ENCODE measurements around the gene FAM184B.

The FAM184B gene

DNA sequence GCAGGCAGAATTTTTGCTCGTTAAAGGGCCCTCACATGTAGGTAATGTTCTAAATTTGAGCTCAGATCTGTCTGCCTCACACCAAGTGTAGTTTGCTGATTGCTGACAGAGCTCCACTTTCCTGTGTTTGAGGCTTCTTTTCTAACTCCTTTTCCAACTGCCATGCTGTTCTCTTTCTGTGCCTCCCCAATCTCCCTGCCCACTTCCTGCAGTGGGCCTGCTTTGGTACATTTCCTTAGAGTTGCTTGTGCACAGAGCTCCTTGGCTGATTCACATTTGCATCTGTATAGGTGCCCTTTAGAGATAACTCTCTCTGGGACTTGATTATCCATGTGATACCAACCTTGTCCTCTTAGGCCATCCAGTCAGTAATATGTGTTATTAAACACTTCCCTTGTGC is 162.5 kb downstream of the FAM184B start:
- no peaks in the 10 kb centered on the region for H3K27me3 ChIP-seq (ENCODE audit: control insufficient read depth in 1 of 2, insufficient read depth in 1 of 2, low read length in 2 of 2)
- H2AFZ ChIP-seq (ENCODE audit: low read depth, low read length): no peak overlapping the region
- H2BK15ac ChIP-seq (ENCODE audit: low read depth, poor library complexity, severe bottlenecking): no peak overlapping the region
- H4K91ac ChIP-seq (ENCODE audit: low read length): no peak overlapping the region
- H3K9me3 ChIP-seq (ENCODE audit: control insufficient read depth, low read length): no peaks in the 10 kb centered on the region
- H3K23ac ChIP-seq (ENCODE audit: low read length in 2 of 2): no peak overlapping the region
- peaks cover 33 to 70% of the 10 kb centered on the region in 2 experiments for H3K36me3 ChIP-seq (ENCODE audit: control insufficient read depth in 1 of 2, insufficient read depth in 2 of 2, low read depth in 1 of 2, low read length in 2 of 2)
- WGBS: 0% methylated on average over 1 of the region's 1 CpG
- H3K9ac ChIP-seq (ENCODE audit: low read length): peak overlapping the region; percentile 71
- H4K8ac ChIP-seq (ENCODE audit: low read length): no peak overlapping the region
- no peak overlapping the region for H2BK5ac ChIP-seq (ENCODE audit: low read depth, low read length, poor library complexity, severe bottlenecking)
- no peak overlapping the region for H3K27ac ChIP-seq (ENCODE audit: low read length, poor library complexity, severe bottlenecking)
- H3K4me3 ChIP-seq (ENCODE audit: insufficient read depth in 1 of 2, low read depth in 1 of 2, low read length in 2 of 2): peak overlapping the region in 1 of 2 experiments; percentile 36
- H3K4ac ChIP-seq (ENCODE audit: low read depth in 1 of 2, low read length in 2 of 2): no peak overlapping the region
- H2BK120ac ChIP-seq (ENCODE audit: low read depth, low read length): no peak overlapping the region
- H3K79me1 ChIP-seq (replicated peaks; ENCODE audit: low read length, poor library complexity, severe bottlenecking): peaks cover 13% of the 10 kb centered on the region
- H2BK12ac ChIP-seq (ENCODE audit: low read length in 2 of 2): no peak overlapping the region
- no peak overlapping the region for H3K18ac ChIP-seq (ENCODE audit: low read depth in 1 of 2, low read length in 2 of 2)
- H3K4me2 ChIP-seq (ENCODE audit: low read length, poor library complexity, severe bottlenecking): no peak overlapping the region
- no peak overlapping the region for H3K14ac ChIP-seq (ENCODE audit: low read length in 2 of 2)
- no peak overlapping the region for H2AK5ac ChIP-seq (ENCODE audit: low read length, severe bottlenecking)
- no peak for DNase-seq
- peaks cover 17% of the 10 kb centered on the region for H3K4me1 ChIP-seq (ENCODE audit: control insufficient read depth, insufficient read depth, low read depth, low read length)

DNA sequence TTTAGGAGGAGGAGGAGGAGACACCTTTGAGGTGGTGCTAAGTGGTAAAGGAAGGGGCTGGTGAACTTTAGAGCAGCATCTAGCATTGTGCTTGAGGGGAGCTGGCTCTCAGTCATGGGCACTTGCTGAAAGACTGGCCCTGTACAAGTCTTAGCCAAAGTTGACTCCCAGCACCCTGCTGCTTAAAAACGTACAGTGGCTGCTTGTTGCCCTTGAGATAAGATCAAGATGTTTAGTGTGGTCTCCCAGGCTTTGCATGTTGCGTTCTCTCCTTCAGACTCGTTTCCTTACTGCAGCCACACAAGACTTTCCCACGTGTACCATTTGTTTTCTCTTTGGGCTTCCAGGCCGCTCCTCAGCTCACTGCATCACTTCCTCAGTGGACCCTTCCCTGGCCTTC is 165.1 kb downstream of the FAM184B start:
- Histone ChIP-seq H4K8ac (ENCODE audit: low read length) (no peak overlapping the region), H3K4me2 (ENCODE audit: low read length, poor library complexity, severe bottlenecking) (peak overlapping the region; percentile 2), H2AFZ (ENCODE audit: low read depth, low read length) (no peak overlapping the region), H4K91ac (ENCODE audit: low read length) (no peak overlapping the region), H3K4me3 (ENCODE audit: insufficient read depth in 1 of 2, low read depth in 1 of 2, low read length in 2 of 2) (peak overlapping the region in 1 of 2 experiments; percentile 88), H3K36me3 (ENCODE audit: control insufficient read depth in 1 of 2, insufficient read depth in 2 of 2, low read depth in 1 of 2, low read length in 2 of 2) (peaks cover 19 to 43% of the 10 kb centered on the region in 2 experiments), H3K27me3 (ENCODE audit: control insufficient read depth in 1 of 2, insufficient read depth in 1 of 2, low read length in 2 of 2) (no peaks in the 10 kb centered on the region), H3K79me1 (replicated peaks; ENCODE audit: low read length, poor library complexity, severe bottlenecking) (peaks cover 5% of the 10 kb centered on the region), H3K4me1 (ENCODE audit: control insufficient read depth, insufficient read depth, low read depth, low read length) (peaks cover 18% of the 10 kb centered on the region), H2BK5ac (ENCODE audit: low read depth, low read length, poor library complexity, severe bottlenecking) (no peak overlapping the region), H3K18ac (ENCODE audit: low read depth in 1 of 2, low read length in 2 of 2) (no peak overlapping the region), H3K27ac (ENCODE audit: low read length, poor library complexity, severe bottlenecking) (no peak overlapping the region), H2BK120ac (ENCODE audit: low read depth, low read length) (no peak overlapping the region), H2AK5ac (ENCODE audit: low read length, severe bottlenecking) (no peak overlapping the region), H3K4ac (ENCODE audit: low read depth in 1 of 2, low read length in 2 of 2) (no peak overlapping the region), H3K14ac (ENCODE audit: low read length in 2 of 2) (no peak overlapping the region), H3K23ac (ENCODE audit: low read length in 2 of 2) (no peak overlapping the region), H2BK15ac (ENCODE audit: low read depth, poor library complexity, severe bottlenecking) (no peak overlapping the region), H3K9ac (ENCODE audit: low read length) (no peak overlapping the region), H2BK12ac (ENCODE audit: low read length in 2 of 2) (no peak overlapping the region), H3K9me3 (ENCODE audit: control insufficient read depth, low read length) (no peaks in the 10 kb centered on the region)
- DNase-seq: no peak
- WGBS: 84% methylated on average over 5 of the region's 5 CpGs

DNA sequence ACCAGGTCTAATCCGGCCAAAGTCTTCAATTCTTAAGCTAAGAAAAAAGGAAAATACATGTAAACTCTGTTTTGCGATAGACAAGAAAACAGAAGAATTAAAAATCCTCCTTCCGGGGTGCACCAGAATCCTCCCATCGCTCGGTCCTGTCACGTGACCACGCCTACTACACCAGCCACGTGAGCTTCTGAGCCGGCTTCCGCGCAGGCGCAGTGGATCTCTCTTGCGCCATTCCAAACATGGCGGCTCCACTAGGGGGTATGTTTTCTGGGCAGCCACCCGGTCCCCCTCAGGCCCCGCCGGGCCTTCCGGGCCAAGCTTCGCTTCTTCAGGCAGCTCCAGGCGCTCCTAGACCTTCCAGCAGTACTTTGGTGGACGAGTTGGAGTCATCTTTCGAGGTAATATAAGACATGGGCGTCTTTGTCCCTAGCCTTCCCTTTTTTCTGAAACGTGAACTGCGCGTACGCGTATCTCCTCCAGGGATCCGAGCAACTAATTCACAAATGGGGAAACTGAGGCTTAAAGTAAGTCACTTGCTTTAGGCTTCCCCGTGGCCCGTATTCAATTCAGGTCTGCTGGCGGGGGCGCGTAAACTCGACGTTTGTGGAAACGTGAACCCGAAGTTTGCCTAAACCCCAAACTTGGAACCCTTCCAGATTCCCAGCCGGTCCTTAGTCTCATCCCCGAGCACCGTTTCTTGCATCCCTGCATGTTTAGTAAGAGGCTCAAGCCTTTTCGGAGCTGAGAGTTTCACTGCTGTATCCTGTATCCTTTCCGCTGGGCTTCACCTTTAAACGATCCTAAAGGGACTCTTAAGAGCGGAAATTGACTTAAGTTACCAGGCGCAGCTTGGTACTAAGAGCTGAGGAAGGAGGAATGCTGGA is 166.8 kb downstream of the FAM184B start, which contains the start of gene MED28:
TSS of gene MED28 (plus strand) at position 226 of the 884 bp plus-strand sequence. CDS start at position 240, 14 bp downstream.
- Histone ChIP-seq H3K4me1 (ENCODE audit: control insufficient read depth, insufficient read depth, low read depth, low read length) (peaks cover 18% of the 10 kb centered on the region), H2BK120ac (ENCODE audit: low read depth, low read length) (no peak within 1 kb of the TSS), H4K91ac (ENCODE audit: low read length) (no peak within 1 kb of the TSS), H3K79me1 (replicated peaks; ENCODE audit: low read length, poor library complexity, severe bottlenecking) (no peaks in the 10 kb centered on the region), H3K4me2 (ENCODE audit: low read length, poor library complexity, severe bottlenecking) (peak within 1 kb of the TSS; percentile 98), H2AFZ (ENCODE audit: low read depth, low read length) (peak within 1 kb of the TSS; percentile 63), H3K4ac (ENCODE audit: low read depth in 1 of 2, low read length in 2 of 2) (peak within 1 kb of the TSS; percentile 79 to 98), H3K9ac (ENCODE audit: low read length) (peak within 1 kb of the TSS; percentile 98), H3K14ac (ENCODE audit: low read length in 2 of 2) (peak within 1 kb of the TSS in 1 of 2 experiments; percentile 59), H3K23ac (ENCODE audit: low read length in 2 of 2) (no peak within 1 kb of the TSS), H3K9me3 (ENCODE audit: control insufficient read depth, low read length) (no peaks in the 10 kb centered on the region), H3K4me3 (ENCODE audit: insufficient read depth in 1 of 2, low read depth in 1 of 2, low read length in 2 of 2) (peak within 1 kb of the TSS; percentile 77 to 88), H2BK15ac (ENCODE audit: low read depth, poor library complexity, severe bottlenecking) (peak within 1 kb of the TSS; percentile 97), H3K27me3 (ENCODE audit: control insufficient read depth in 1 of 2, insufficient read depth in 1 of 2, low read length in 2 of 2) (no peaks in the 10 kb centered on the region), H3K18ac (ENCODE audit: low read depth in 1 of 2, low read length in 2 of 2) (peak within 1 kb of the TSS; percentile 87 to 96), H3K27ac (ENCODE audit: low read length, poor library complexity, severe bottlenecking) (peak within 1 kb of the TSS; percentile 94), H2BK12ac (ENCODE audit: low read length in 2 of 2) (no peak within 1 kb of the TSS), H2BK5ac (ENCODE audit: low read depth, low read length, poor library complexity, severe bottlenecking) (peak within 1 kb of the TSS; percentile 90), H3K36me3 (ENCODE audit: control insufficient read depth in 1 of 2, insufficient read depth in 2 of 2, low read depth in 1 of 2, low read length in 2 of 2) (peaks cover 9 to 27% of the 10 kb centered on the region in 2 experiments), H2AK5ac (ENCODE audit: low read length, severe bottlenecking) (peak within 1 kb of the TSS; percentile 49), H4K8ac (ENCODE audit: low read length) (peak within 1 kb of the TSS; percentile 89)
- DNase-seq: peak; percentile 96
- under 1% methylated on average over 45 of the region's 46 CpGs for WGBS

DNA sequence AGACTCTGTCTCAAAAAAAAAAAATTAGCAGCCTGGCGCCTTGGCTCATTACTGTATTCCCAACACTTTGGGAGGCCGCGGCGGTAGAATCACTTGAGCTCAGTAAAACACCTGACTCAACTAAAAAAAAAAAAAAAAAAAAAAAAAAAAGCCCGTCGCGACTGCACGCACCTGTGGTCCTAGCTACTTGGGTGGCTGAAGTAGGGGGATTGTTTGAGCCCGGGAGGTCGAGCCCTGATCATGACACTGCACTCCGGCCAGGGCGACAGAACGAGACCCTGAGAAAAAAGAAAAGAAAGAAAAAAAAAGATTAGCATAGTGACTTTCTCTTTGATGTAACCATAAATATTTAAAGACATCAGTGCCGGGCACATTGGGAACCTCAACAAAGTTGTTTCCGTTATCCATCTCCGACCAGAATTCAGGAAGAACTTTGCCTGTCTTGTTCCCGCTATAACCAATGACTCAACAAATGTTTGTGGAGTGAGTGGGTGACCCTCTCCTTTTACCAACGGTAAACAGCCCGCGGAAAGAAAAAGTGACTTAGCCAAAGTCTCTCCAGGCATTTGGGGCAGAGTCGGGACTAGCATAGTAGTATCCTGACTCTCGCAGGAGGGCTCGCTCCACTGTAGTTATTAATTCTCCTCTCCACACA is 167.5 kb downstream of the FAM184B start:
- no peak overlapping the region for H2BK12ac ChIP-seq (ENCODE audit: low read length in 2 of 2)
- peaks cover 9 to 21% of the 10 kb centered on the region in 2 experiments for H3K36me3 ChIP-seq (ENCODE audit: control insufficient read depth in 1 of 2, insufficient read depth in 2 of 2, low read depth in 1 of 2, low read length in 2 of 2)
- no peak overlapping the region for H3K14ac ChIP-seq (ENCODE audit: low read length in 2 of 2)
- H4K8ac ChIP-seq (ENCODE audit: low read length): peak overlapping the region; percentile 70
- no peak overlapping the region for H4K91ac ChIP-seq (ENCODE audit: low read length)
- no peaks in the 10 kb centered on the region for H3K27me3 ChIP-seq (ENCODE audit: control insufficient read depth in 1 of 2, insufficient read depth in 1 of 2, low read length in 2 of 2)
- H2BK15ac ChIP-seq (ENCODE audit: low read depth, poor library complexity, severe bottlenecking): no peak overlapping the region
- no peak overlapping the region for H2BK5ac ChIP-seq (ENCODE audit: low read depth, low read length, poor library complexity, severe bottlenecking)
- no peak overlapping the region for H3K23ac ChIP-seq (ENCODE audit: low read length in 2 of 2)
- no peaks in the 10 kb centered on the region for H3K9me3 ChIP-seq (ENCODE audit: control insufficient read depth, low read length)
- 2% methylated on average over 13 of the region's 23 CpGs for WGBS
- DNase-seq: peak; percentile 93
- H3K79me1 ChIP-seq (replicated peaks; ENCODE audit: low read length, poor library complexity, severe bottlenecking): no peaks in the 10 kb centered on the region
- H3K27ac ChIP-seq (ENCODE audit: low read length, poor library complexity, severe bottlenecking): peak overlapping the region; percentile 94
- H3K9ac ChIP-seq (ENCODE audit: low read length): peak overlapping the region; percentile 98
- peak overlapping the region; percentile 63 for H2AFZ ChIP-seq (ENCODE audit: low read depth, low read length)
- peak overlapping the region in 1 of 2 experiments; percentile 51 for H3K4ac ChIP-seq (ENCODE audit: low read depth in 1 of 2, low read length in 2 of 2)
- H3K4me2 ChIP-seq (ENCODE audit: low read length, poor library complexity, severe bottlenecking): peak overlapping the region; percentile 98
- H2AK5ac ChIP-seq (ENCODE audit: low read length, severe bottlenecking): no peak overlapping the region
- peak overlapping the region; percentile 77 to 88 for H3K4me3 ChIP-seq (ENCODE audit: insufficient read depth in 1 of 2, low read depth in 1 of 2, low read length in 2 of 2)
- H3K4me1 ChIP-seq (ENCODE audit: control insufficient read depth, insufficient read depth, low read depth, low read length): peaks cover 14% of the 10 kb centered on the region
- peak overlapping the region; percentile 45 to 76 for H3K18ac ChIP-seq (ENCODE audit: low read depth in 1 of 2, low read length in 2 of 2)
- no peak overlapping the region for H2BK120ac ChIP-seq (ENCODE audit: low read depth, low read length)
